Heart left ventricle (tissue), 13 donors: ENCODE results near the gene ADGB.

Experiments used
- POLR2A ChIP-seq, 2 donors: fragments of 450-650 bp; IDR thresholded peaks; one replicate each; pipeline ENCODE4 v1.6.1; 2017; ENCODE audit warnings: antibody characterized with exemption in 2 of 2, mild to moderate bottlenecking in 2 of 2, moderate library complexity in 2 of 2
- TF ChIP-seq, protein P1 (sequence below), 12 donors: fragments of 200-600 bp; sonication (generic) in 4 of 12; IDR thresholded peaks; one replicate each; pipeline versions ENCODE4 v1.5.0 to v1.8.0; 2018 to 2022; ENCODE audit warnings: antibody characterized with exemption in 12 of 12, mild to moderate bottlenecking in 5 of 12
- donor health status: ischemic (EF 13 %, LVEDD 7.1; RV severe dilation, severe dysfunction).
- donor health status: DM: no; HTN: yes; CAD: no.
- donor health status: DM: no; HTN: no; CAD: no.
- donor health status: ischemic (EF 25% LVEDD 6.9; RV normal size, moderate dysfunction).
- donor health status: ischemic (EF 25% LVEDD 5.7; RV mildly dilated, moderate dysfunction).
- donor health status: ischemic (EF 35%, LVEDD 5.7; RV mildly dilated, moderate dysfunction).
- donor health status: nonischemic (EF 11% LVEDD 7.7; RV severe dilation, severe dysfunction).
- donor health status: DM: yes; HTN: yes; CAD: no.
- donor health status: PGD.
- donor health status: ischemic (EF 29% LVEDD 5.4; RV normal size, mild dysfunction).
- donor health status: nonischemic (EF 23%, LVEDD 6.1; RV moderate dilation, normal function).

- TF ChIP-seq, protein P1, sequence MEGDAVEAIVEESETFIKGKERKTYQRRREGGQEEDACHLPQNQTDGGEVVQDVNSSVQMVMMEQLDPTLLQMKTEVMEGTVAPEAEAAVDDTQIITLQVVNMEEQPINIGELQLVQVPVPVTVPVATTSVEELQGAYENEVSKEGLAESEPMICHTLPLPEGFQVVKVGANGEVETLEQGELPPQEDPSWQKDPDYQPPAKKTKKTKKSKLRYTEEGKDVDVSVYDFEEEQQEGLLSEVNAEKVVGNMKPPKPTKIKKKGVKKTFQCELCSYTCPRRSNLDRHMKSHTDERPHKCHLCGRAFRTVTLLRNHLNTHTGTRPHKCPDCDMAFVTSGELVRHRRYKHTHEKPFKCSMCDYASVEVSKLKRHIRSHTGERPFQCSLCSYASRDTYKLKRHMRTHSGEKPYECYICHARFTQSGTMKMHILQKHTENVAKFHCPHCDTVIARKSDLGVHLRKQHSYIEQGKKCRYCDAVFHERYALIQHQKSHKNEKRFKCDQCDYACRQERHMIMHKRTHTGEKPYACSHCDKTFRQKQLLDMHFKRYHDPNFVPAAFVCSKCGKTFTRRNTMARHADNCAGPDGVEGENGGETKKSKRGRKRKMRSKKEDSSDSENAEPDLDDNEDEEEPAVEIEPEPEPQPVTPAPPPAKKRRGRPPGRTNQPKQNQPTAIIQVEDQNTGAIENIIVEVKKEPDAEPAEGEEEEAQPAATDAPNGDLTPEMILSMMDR (IDR thresholded peaks at IDR 0.05), result no peak
- no peak for TF ChIP-seq POLR2A (IDR thresholded peaks at IDR 0.05)
Observed at GRCh38 chr6:146803601-146804000, 204.8 kb downstream of the ADGB start.
